NCI-H446 treated with DMSO at 0.1 percent for 48 hours (cell line): Measurements from ENCODE around the gene ACTG1.

ENCODE experiments used
- DNase-seq: peaks from one replicate; lab custom pipeline; 2025; lab: John Stamatoyannopoulos, UW

The ACTG1 gene

DNA sequence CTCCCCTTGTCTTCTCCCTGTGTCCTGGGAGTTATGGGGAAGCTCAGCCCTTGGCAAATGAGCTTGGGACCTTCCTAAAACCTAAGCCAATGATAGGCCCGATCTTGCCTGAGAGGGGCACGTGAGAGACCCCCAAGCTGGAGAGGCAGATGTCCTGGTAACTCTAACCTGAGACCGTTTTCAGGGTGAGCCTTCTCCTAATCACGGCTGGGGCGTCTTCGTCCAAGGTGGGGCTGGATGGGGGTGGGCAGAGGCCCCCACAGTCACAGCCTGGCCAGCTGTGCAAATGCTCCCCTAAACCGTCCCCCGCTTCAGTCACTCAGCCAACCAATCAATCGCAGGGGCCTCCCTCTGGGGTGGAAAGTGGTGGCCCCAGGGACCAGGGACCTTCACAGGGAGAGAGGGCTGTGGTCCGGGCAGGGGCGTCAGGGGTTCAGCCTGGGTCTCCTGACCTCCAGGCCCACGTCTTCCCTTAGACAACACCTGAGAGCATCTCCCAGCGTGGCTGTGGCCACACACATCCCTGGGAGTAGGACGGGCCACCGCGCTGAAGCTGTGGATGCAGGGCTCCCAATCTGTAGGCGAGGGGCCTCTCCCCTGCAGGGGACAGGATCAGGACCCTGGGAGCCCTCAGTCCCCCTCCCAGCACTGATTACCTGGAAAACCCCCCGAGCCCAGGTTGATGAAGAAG, 30.6 kb downstream of the ACTG1 start:
- DNase-seq: no peak

DNA sequence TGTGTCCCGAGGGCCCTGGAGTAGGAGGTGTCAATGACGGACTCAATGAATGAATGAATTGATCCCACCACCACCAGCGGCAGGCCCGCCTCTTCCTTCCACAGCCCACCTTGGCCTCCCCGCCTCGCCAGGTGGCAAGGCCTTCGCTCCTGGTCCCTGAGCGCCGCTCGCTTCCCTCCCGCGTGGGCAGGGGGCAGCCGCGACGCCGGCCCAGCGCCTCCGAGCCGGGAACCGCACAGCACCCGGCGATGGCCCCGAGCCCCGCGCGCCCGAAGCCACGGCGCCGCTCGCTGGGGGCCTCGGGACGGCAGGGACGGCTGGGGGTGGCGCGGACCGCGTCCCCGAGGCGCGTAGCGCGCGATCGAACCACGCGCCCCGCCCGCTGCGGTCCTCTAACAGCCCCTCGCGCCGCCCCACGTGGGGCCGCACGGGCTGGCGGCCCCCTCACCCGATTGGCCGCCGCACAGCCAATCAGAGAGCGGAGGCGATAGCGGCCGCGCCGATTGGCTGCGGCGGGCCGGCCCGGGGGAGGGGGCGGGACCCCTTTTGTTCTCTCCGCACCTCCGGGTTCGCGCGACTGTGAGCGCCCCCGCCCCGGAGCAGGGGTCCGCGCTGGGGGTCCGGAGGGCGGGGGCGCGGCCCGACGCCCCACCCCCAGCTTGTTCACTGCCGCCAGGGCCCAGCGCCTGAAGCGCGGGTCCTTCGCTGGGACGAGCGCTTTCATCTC, 31.4 kb downstream of the ACTG1 start:
- DNase-seq: peak; percentile 70

DNA sequence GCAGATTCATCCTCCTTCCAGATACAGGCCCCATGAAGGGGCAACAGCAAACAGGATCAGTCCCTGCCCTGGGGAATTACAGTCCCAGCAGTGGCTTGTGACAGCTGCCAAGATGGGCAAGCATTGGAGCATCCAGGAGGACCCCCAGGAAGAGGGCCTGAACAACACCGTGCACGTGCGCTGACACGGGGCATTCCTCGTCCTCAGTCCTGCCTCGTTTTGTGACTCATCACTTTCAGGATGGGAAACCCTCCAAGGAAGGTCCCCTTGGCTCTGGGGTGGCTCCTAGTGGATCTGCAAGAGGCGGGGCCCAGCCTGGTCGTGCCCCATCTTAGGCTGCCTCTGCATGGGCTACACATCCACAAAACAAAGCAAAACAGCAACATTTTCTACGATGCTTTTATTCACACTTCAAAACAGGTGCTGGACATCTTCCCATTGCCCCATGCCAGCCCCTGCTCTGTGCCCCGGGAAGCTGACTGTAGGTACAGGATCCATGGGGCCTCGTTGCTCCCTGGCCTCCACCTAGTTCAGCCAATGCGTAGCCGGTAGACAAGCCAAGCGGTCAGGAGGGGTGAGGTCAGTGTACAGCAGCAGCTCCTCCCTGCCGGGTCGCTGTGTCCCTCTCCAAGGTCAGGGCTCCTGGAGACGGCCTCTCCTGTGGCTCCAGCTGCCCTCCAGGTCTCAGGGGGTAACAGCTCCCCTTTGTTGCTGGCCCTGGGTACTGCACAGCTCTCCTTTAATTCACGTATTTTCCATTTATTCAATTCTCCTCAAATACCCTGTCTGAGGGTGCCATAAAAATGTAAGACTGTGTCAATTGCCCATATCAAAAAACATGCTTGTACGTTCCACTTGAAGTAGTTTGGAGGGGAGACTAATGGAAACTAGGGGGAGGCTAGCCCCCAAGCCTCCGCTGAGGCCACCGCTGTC, 32.2 kb downstream of the ACTG1 start:
- peak; percentile 63 for DNase-seq

DNA sequence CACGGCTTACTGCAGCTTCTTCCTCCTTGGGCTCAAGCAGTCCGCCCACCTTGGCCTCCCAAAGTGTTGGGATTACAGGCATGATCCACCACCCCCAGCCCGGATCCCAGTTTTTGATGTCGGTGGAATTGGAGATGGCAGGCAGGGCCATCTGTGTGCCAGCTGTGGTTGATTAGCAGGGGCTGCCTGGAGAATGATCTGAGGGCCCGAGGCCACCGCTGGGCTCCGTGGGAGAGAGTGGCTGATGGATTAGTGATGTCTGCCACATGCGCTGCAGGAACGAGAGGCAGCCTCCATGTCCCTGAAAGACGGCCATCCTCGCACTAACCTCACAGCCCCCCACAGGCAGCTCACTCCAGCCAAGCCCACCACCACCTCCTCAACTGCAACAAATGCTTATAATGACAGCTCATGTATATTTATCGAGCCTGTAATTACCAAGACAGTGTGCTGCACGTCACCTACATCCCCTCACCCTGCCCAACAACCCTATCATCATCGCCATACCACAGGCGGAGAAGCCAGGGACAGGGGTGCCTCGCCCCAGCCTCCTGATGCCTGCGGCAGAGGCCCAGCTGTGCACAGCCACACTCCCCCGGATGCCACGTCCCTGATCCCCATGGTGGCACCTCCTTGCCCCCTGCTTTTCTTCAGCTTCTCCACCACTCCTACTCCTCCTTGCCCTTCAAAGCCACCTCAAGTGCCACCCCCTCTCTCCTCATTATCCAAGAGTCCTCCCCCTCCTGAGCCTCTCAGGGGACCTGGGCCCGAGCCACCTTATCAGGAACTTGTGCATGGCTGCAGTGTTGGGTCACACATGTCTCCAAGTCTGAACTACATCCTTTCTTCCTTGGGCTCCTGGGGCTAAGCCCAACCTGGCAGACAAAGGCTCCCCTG, 33.2 kb downstream of the ACTG1 start:
- no peak for DNase-seq

DNA sequence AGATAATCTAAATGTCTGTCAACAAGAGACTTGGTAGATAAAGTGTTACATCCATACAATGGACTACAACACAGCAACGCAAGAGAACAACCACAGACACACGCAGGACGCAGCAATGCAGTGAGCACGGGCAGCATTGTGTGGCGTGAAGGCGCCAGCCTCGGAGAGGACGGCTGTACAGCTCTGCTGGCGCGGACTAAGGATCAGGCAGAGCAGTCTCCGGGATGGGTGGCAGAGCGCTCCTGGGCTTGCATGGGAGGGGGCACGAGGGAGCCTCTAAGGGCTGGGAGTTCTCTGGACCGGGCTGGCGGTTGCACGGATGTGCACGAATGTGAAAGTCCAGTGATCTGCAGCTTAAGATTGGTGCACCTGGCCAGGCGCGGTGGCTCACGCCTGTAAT, 34.5 kb downstream of the ACTG1 start:
- DNase-seq: no peak

DNA sequence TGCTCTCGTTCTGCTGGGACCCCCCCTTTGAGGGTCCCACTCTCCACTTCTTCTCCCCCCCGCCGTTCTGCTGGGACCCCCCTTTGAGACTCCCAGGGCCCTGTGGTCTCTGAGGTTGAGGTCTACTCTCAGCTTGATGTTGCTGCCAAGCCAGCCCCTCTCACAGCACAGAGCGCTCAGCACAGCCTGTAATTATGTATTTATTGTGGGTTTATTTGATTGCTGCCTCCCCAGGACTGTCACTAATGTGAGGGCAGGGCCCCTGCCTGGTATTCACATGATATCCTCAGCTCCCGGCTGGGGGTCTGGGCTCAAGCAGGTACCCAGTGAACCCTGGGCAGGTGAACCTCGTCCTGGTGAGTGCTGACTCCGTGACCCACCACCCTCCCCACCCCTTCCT, 35.4 kb downstream of the ACTG1 start:
- no peak for DNase-seq

DNA sequence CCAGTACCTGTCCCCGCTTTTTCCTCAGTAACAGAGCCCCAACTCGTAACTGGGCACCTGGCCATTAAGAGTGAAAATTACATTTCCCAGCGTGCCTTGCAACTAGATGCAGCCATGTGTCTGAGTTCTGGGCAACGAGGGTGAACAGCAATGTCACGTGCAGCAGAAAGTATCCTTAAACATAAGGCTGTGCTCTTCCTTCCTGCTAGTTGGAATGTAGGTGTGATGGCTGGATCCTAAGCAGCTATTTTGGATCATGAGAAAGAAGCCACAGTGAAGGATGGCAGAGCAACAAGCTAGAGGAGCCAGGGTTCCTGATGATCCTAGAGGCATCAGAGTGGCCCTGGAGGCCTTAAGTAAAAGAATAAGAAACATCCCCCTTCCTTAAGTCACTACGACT, 36.0 kb downstream of the ACTG1 start:
- DNase-seq: no peak

DNA sequence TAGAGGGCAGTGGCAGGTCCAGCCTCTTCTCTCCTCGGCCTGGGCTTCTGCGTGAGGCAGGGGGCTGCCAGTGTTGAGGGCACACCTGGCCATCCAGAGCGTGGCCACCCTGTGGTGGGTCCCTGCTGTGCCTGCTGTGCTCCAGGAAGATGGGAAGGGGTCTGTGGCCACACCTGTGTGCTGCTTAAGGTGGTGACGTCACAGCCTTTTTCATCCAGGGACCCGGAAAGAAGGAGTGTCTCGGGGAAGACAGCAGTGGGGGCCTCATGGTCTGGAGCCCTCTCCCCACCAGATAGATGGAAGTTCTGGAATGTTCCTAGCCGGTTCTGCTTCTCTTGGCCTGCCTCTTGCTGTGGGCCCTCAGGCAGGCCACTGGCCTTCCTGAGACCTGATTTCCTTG, 36.5 kb downstream of the ACTG1 start:
- no peak for DNase-seq

DNA sequence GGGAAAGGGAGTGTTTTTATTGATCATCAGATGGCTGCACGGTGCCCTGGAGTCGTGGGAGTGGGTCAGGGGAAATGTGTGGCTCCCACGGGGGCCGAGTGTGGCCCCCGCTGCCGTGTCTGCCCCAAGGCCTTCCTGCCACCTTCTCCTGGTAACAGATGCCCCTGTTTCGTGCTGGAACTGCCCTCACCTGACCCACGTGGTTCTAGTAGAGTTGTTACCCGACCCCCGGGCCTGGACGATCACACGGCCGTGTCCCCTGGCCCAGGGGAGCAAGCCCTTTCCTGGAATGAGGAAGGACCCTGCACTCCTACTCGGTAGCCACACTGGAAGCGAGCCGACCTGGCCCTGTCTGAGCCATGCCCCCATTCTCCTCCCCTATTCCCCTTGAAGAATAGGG, 37.6 kb downstream of the ACTG1 start:
- no peak for DNase-seq

DNA sequence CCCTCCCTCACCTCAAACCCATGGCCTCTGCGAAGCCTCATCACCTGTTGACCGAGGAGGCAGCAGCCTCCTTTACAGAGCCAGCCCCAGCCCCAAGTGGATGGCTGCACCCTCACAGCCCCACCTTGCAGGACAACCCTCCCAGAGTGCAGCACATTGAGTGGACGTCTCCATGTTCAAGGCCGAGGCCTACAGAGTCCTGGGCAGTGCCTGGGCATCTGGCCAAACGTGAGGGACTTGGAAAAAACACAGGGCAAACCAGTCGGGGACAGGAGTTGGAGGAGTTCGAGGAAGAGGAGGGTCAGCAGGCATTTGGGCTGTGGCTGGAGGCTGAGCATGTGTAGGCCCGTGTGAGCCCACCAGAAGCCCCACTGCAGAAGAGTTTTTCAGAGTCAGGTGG, 39.6 kb downstream of the ACTG1 start:
- DNase-seq: no peak

DNA sequence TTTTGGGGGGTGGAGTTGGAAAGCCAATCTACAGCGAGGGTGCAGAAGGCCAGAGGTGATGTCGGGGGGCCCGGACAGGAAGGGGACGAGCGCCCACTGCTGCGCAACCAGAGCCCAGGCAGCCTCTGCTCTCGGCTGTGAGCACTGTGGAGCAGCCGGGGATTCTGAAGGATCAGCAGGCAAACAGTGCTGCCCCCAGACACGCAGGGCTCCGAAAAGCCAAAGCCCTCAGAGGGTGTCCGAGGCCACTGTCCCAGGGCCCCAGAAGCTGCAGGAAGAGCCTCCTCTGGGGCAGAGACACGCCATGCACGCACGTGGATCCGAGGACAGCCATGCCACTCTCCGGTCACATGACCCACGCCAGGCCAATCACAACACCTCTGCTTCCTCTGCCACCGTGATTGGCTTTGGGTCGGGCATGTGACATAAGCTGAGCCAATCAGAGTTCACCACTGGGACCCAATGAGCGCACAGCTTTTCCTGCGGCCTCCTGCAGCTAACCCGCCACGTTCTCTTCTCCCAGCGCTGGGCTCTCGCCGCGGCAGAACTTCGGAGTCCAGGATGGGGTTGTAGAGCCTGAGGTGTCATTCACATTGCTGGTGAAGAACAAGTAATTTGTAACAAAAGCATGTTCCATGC, 40.7 kb downstream of the ACTG1 start:
- DNase-seq: no peak

DNA sequence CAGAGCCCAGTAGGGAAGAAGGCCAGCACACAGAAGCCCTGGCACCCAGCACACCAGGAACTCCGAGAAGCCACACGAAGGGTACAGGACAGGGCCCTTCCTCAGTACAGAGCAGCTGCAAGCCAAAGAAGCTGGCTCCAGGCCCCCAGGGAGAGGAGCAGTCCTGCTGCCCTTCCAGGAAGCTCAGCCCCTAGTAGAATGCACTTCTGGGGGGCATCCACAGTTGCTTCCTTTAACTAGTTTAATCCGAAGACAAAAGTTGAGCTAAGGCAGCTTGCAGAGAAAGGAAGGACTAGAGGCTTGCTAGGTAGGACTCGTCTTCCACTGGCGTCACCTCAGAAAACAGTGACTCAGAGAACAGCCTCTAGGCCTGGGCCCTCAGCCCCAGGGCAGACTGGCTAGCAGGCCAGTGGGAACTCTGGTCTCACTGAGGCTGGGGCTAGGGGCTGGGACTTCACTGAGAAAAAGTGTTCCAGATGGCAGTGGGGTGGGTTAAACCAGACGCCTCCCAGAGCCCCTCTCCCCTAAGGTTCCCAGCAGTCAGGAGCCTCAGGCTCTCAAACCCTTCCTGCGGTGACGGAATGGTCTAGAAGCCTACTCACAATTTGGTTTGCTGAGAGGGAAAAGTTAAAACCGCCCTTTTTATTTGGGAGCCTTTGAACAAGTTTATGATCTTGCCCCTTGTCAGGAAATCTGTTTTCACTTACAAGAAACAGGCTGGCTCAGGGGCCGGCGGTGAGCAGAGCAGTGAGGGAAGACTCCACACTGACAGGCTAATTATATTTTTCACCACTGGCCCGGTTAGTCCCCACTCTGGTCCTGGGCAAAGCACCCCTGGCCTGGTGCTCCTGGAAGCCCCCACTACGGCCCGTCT, 41.4 kb downstream of the ACTG1 start:
- DNase-seq: no peak

DNA sequence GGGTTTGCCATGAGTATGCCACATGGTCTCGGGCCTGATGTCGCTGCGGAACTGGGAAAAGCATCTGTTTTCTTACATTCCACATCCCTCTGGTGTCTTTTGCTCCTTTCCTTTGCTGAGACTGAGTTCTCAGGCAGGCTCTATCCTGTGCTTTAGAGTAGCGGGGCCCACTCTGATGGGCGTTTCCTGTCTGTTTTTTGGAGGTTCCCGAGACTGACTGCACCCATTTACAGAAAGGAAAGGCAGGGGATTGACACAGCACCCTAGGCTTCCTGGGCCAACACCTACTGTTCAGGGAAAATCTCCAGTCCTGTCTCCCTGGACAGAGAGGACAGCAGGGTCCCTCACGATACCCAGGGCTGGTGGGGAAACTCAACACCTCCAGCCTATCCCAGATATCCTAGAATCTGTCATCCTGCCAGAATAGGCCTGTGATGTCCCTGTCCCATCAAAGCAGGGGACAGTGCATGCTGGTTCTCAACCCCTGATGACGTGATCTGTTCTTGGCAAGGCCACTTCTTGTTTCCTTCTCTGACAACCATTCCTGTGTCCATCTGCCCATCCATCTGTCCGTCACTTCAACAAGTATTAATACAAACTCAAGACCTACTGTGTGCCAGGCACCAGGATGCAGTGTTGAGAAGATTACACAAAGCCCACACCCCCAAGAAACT, 42.2 kb downstream of the ACTG1 start:
- no peak for DNase-seq

DNA sequence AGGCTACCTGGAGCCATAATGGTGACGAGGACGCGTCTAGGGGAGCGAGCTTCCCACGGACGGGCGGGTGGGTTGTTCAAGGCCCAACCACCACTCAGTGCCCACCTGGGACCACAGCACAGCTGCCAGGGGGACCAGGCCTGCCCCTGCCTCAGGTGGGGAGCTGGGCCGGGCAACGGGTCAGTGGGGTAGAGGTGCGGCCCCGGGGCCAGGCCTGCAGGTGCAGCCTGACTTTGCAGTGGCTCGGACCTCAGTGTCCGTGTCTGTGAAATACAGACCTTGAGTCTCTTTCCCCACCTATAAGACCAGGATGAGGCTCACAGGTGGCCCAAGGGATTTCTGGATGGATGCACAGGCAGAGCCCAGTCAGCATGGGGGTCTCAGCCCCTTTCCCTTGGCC, 43.3 kb downstream of the ACTG1 start:
- DNase-seq: no peak

DNA sequence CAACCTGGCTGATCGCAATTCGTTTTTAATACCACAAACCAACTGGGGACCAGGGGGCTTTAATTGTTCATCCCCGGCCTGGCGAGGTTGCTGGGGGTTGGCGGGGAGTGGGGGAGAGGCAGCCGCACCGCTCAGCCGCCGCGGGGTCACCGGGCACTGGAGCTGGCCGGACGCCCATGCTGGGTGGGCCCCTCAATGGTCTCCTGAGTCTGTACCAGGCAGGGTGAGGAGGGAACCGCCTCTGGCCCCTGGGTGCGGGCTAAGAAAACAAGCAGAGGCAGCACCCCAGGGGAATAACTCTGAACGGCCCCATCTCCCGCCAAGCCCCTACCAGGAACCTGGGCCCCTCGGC, 43.9 kb downstream of the ACTG1 start:
- no peak for DNase-seq

DNA sequence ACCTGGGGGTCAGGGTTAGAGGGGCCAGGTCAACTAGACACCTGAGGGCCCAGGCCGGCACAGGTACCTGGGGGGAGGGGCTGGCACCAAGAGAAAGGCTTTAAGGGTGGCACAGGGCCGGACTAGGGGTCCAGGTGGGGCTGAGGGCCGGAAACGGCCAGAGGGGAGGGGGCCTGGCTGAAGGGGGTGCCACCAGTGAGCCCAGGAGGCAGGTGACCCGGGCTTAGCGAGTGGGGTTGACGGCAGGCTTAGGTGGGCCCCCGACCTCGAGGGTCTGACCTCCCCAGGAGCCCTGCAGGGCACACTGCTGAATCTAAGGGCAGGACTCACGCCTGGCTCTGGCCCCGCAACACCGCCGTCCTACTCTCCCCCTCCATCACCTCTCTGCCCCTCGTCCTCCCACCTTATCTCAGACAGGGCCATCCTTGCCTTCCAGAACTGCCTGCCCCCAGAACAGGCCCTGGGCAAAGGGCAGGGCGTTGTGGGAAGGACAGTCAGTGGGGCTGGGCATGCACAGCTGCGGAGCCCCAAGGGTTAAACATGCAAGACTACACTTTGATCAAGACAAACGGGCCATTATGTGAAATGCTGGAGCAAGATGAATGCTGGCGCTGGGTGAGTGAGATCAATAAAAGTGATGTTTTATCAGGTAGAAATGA, 44.4 kb downstream of the ACTG1 start:
- DNase-seq: no peak

DNA sequence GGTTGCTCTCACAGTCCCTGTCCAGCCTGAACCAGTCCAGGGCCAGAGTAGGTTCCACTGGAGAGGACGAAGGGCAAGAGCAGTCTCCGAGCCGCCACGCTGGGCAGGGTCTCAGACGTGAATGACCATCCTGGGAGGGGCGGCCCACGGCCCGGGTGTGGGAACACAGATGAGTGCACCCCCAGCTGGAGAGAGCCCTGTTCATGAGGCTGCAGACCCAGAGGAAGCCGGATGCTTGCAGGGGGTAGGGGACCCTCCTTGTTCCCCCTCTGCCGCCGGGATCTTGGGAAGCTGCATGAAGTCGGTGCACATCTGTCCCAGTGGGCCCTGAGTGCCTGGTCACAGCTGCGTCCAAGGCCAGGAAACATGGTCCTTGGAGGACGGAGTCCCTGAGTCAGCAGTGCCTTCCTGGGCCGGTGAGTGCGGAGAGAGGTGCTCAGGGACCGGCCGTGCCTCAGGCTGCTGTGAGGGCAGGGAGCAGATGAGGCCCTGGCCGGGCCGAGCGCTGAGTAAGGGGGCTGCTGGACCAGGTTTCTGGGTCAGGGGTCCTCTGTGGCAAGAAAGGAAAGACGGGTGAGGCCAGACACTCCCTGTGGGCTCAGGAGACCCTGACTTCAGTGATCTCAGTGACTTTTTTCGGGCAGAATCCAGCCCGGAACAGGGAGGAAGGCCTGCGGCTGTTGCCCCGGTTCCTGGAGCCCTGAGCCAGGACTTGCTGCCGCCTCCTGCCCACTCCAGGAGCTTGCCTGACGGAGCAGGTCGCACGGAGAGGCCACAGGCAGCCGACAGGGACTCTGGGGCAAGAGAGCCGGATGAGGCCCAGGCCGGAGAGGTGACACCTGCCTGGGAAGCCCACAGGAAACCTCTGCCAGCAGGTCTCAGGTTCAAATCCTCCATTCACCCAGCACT, 45.8 kb downstream of the ACTG1 start:
- no peak for DNase-seq

DNA sequence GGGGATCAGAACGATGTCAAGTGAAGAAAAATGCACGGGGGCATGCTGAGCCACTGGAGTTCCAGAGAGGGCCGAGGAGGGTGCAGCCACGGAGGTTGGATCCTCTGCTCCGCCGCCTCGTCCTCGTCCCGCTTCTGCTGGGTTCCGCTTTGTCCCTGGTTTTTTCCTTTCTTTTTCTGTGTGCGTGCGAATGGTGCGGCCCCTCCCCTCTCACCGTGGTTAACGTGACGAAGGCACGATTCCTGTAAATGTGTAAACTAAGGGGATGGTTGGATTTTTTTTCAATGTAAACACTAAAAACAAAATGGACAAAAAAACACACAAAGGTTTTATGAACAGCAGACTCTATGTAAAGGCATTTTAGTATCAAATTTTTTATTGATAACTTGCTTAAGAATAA, 46.7 kb downstream of the ACTG1 start:
- DNase-seq: no peak
